ENCODE measurements around the gene KCNH8.

Gene KCNH8

GRCh38 chr3:19476281-19476680, 328.0 kb downstream of the KCNH8 start:
- no peak for DNase-seq
- Mint-ChIP-seq H3K36me3 (no peaks in the 10 kb centered on the region), H3K4me1 (no peaks in the 10 kb centered on the region), H3K27ac (no peak overlapping the region), H3K27me3 (no peaks in the 10 kb centered on the region), H3K9me3 (no peaks in the 10 kb centered on the region), H3K4me3 (no peak overlapping the region)
- CTCF ChIA-PET, result no interaction called here

GRCh38 chr3:19485267-19485666, 337.0 kb downstream of the KCNH8 start:
- Mint-ChIP-seq H3K36me3 (no peaks in the 10 kb centered on the region), H3K4me1 (no peaks in the 10 kb centered on the region), H3K4me3 (no peak overlapping the region), H3K9me3 (no peaks in the 10 kb centered on the region), H3K27ac (no peak overlapping the region), H3K27me3 (no peaks in the 10 kb centered on the region)
- no peak for DNase-seq
- CTCF ChIA-PET, result interaction anchor here (0.6 kb wide), 1 partner anchor 450 kb away, joined by 3 read pairs; no protein-coding TSS in a partner anchor

GRCh38 chr3:19487386-19487785, 339.1 kb downstream of the KCNH8 start:
- CTCF ChIA-PET, result no interaction called here
- Mint-ChIP-seq H3K9me3 (no peaks in the 10 kb centered on the region), H3K27me3 (no peaks in the 10 kb centered on the region), H3K27ac (no peak overlapping the region), H3K4me3 (no peak overlapping the region), H3K36me3 (no peaks in the 10 kb centered on the region), H3K4me1 (no peaks in the 10 kb centered on the region)
- no peak for DNase-seq

GRCh38 chr3:19488939-19489338, 340.6 kb downstream of the KCNH8 start:
- CTCF ChIA-PET, result no interaction called here
- Mint-ChIP-seq H3K27ac (peak overlapping the region; percentile 30), H3K4me3 (no peak overlapping the region), H3K9me3 (no peaks in the 10 kb centered on the region), H3K36me3 (no peaks in the 10 kb centered on the region), H3K4me1 (no peaks in the 10 kb centered on the region), H3K27me3 (no peaks in the 10 kb centered on the region)
- no peak for DNase-seq

- CTCF ChIA-PET, result no interaction called here
- no peaks in the 10 kb centered on the region for H3K27me3 Mint-ChIP-seq
Observed at GRCh38 chr3:19489936-19490335, 341.6 kb downstream of the KCNH8 start.

GRCh38 chr3:19506171-19506570, 357.9 kb downstream of the KCNH8 start:
- Mint-ChIP-seq H3K4me1 (no peaks in the 10 kb centered on the region), H3K27me3 (no peaks in the 10 kb centered on the region)
- CTCF ChIA-PET, result no interaction called here

More at GRCh38 chr3:19489936-19490335, 341.6 kb downstream of the KCNH8 start:
- no peaks in the 10 kb centered on the region for H3K36me3 Mint-ChIP-seq
- DNase-seq, result no peak
- no peak overlapping the region for H3K4me3 Mint-ChIP-seq
- no peaks in the 10 kb centered on the region for H3K9me3 Mint-ChIP-seq
- H3K27ac Mint-ChIP-seq, result no peak overlapping the region
- H3K4me1 Mint-ChIP-seq, result no peaks in the 10 kb centered on the region

GRCh38 chr3:19522305-19522704, 374.0 kb downstream of the KCNH8 start:
- no peaks in the 10 kb centered on the region for H3K9me3 Mint-ChIP-seq
- no peaks in the 10 kb centered on the region for H3K4me1 Mint-ChIP-seq
- no peak overlapping the region for H3K27ac Mint-ChIP-seq
- H3K4me3 Mint-ChIP-seq, result no peak overlapping the region
- CTCF ChIA-PET, result interaction anchor here (0.6 kb wide), 1 partner anchor 1878 kb away, joined by 4 read pairs; no protein-coding TSS in a partner anchor
- H3K36me3 Mint-ChIP-seq, result no peaks in the 10 kb centered on the region
- H3K27me3 Mint-ChIP-seq, result no peaks in the 10 kb centered on the region
- DNase-seq, result no peak

More at GRCh38 chr3:19506171-19506570, 357.9 kb downstream of the KCNH8 start:
- no peaks in the 10 kb centered on the region for H3K36me3 Mint-ChIP-seq
- no peak for DNase-seq
- H3K4me3 Mint-ChIP-seq, result no peak overlapping the region
- H3K9me3 Mint-ChIP-seq, result no peaks in the 10 kb centered on the region
- H3K27ac Mint-ChIP-seq, result no peak overlapping the region

GRCh38 chr3:19526071-19526470, 377.8 kb downstream of the KCNH8 start:
- Mint-ChIP-seq H3K27me3 (no peaks in the 10 kb centered on the region), H3K36me3 (no peaks in the 10 kb centered on the region), H3K4me3 (no peak overlapping the region), H3K4me1 (no peaks in the 10 kb centered on the region), H3K9me3 (no peaks in the 10 kb centered on the region), H3K27ac (no peak overlapping the region)
- no peak for DNase-seq
- CTCF ChIA-PET, result no interaction called here

GRCh38 chr3:19527746-19528145, 379.4 kb downstream of the KCNH8 start:
- no peak overlapping the region for H3K27ac Mint-ChIP-seq
- no peaks in the 10 kb centered on the region for H3K4me1 Mint-ChIP-seq
- no peak overlapping the region for H3K4me3 Mint-ChIP-seq
- H3K9me3 Mint-ChIP-seq, result no peaks in the 10 kb centered on the region
- H3K36me3 Mint-ChIP-seq, result no peaks in the 10 kb centered on the region
- no peak for DNase-seq
- H3K27me3 Mint-ChIP-seq, result no peaks in the 10 kb centered on the region
- CTCF ChIA-PET, result no interaction called here

GRCh38 chr3:19531426-19531825, 383.1 kb downstream of the KCNH8 start:
- CTCF ChIA-PET, result no interaction called here
- no peak for DNase-seq
- H3K27ac Mint-ChIP-seq, result no peak overlapping the region
- H3K36me3 Mint-ChIP-seq, result no peaks in the 10 kb centered on the region
- no peak overlapping the region for H3K4me3 Mint-ChIP-seq
- H3K27me3 Mint-ChIP-seq, result no peaks in the 10 kb centered on the region
- H3K9me3 Mint-ChIP-seq, result no peaks in the 10 kb centered on the region
- no peaks in the 10 kb centered on the region for H3K4me1 Mint-ChIP-seq

- CTCF ChIA-PET, result interaction anchor here (0.9 kb wide), 1 partner anchor 327 kb away, joined by 4 read pairs; no protein-coding TSS in a partner anchor
- Mint-ChIP-seq H3K27ac (no peak overlapping the region), H3K27me3 (no peaks in the 10 kb centered on the region), H3K36me3 (no peaks in the 10 kb centered on the region), H3K9me3 (no peaks in the 10 kb centered on the region), H3K4me3 (no peak overlapping the region), H3K4me1 (no peaks in the 10 kb centered on the region)
- no peak for DNase-seq
Observed at GRCh38 chr3:19539518-19540392, 391.4 kb downstream of the KCNH8 start.

GRCh38 chr3:19540464-19540863, 392.2 kb downstream of the KCNH8 start:
- H3K4me3 Mint-ChIP-seq, result no peak overlapping the region

GRCh38 chr3:19541284-19541683, 393.0 kb downstream of the KCNH8 start:
- H3K27ac Mint-ChIP-seq, result no peak overlapping the region
- no peaks in the 10 kb centered on the region for H3K27me3 Mint-ChIP-seq
- CTCF ChIA-PET, result no interaction called here
- H3K9me3 Mint-ChIP-seq, result no peaks in the 10 kb centered on the region
- H3K4me3 Mint-ChIP-seq, result no peak overlapping the region
- DNase-seq, result no peak
- H3K4me1 Mint-ChIP-seq, result no peaks in the 10 kb centered on the region
- no peaks in the 10 kb centered on the region for H3K36me3 Mint-ChIP-seq

More at GRCh38 chr3:19540464-19540863, 392.2 kb downstream of the KCNH8 start:
- Mint-ChIP-seq H3K4me1 (no peaks in the 10 kb centered on the region), H3K27ac (no peak overlapping the region), H3K27me3 (no peaks in the 10 kb centered on the region), H3K9me3 (no peaks in the 10 kb centered on the region), H3K36me3 (no peaks in the 10 kb centered on the region)
- CTCF ChIA-PET, result interaction anchor here (0.9 kb wide), 1 partner anchor 326 kb away, joined by 4 read pairs; no protein-coding TSS in a partner anchor
- no peak for DNase-seq

GRCh38 chr3:19543212-19543841, 395.0 kb downstream of the KCNH8 start:
- Mint-ChIP-seq H3K9me3 (no peaks in the 10 kb centered on the region), H3K4me3 (no peak overlapping the region), H3K4me1 (no peaks in the 10 kb centered on the region), H3K27ac (no peak overlapping the region), H3K27me3 (no peaks in the 10 kb centered on the region), H3K36me3 (no peaks in the 10 kb centered on the region)
- CTCF ChIA-PET, result interaction anchor here (0.9 to 1.0 kb wide), 2 partner anchors 10 to 194 kb away, joined by 3 read pairs; no protein-coding TSS in a partner anchor
- DNase-seq, result no peak

All from activated naive CD4-positive, alpha-beta T cell treated with anti-CD3 and anti-CD28 coated beads, Interleukin-2, amount 10 ng/mL, durations not matched to agents 7 days and 5 days (primary cell).